Measurements from ENCODE around the gene OR11H7. TPM values are rescaled to one million over a fixed set of nuclear protein-coding genes. Genes with fewer than 3 reads are reported as not detected.

OR11H7 gene
- not detected in 2 replicates for total RNA-seq

GRCh38 chr14:20228681-20229080, at the start of gene OR11H7:
Gene OR11H7 (plus strand): TSS chr14:20228981.

GRCh38 chr14:20190596-20190995, 38.2 kb upstream of the OR11H7 start, which contains the start of gene OR11G2:
Gene OR11G2 (plus strand): TSS chr14:20190896. CDS start chr14:20197438, 6,542 bp downstream.

GRCh38 chr14:20223410-20223809, 5.4 kb upstream of the OR11H7 start, which contains the start of gene OR11H6:
Gene OR11H6 (plus strand): TSS chr14:20223710. CDS start chr14:20223710, 0 bp downstream.

Other genes with a start within 250 kb of the OR11H7 start
- gene OR4Q2, start 226.8 kb upstream of the OR11H7 start, total RNA-seq: not detected in 2 replicates
- not detected in 2 replicates for gene OR4K14, start 209.7 kb upstream of the OR11H7 start, total RNA-seq
- gene OR4K13, start 192.9 kb upstream of the OR11H7 start, total RNA-seq: not detected in 2 replicates
- gene OR4L1, start 168.9 kb upstream of the OR11H7 start, total RNA-seq: not detected in 2 replicates
- gene OR4K17, start 118.2 kb upstream of the OR11H7 start, total RNA-seq: not detected in 2 replicates
- not detected in 2 replicates for gene OR4N5, start 90.2 kb upstream of the OR11H7 start, total RNA-seq
- gene OR11G2, start 38.1 kb upstream of the OR11H7 start, total RNA-seq: not detected in 2 replicates
- gene OR11H6, start 5.3 kb upstream of the OR11H7 start, total RNA-seq: not detected in 2 replicates
- gene OR11H4, start 10.3 kb downstream of the OR11H7 start, total RNA-seq: not detected in 2 replicates
- gene TTC5, start 77.0 kb downstream of the OR11H7 start, total RNA-seq: 8.6 and 11.2 TPM in 2 replicates
- 63.8 and 83.6 TPM in 2 replicates for gene CCNB1IP1, start 104.3 kb downstream of the OR11H7 start, total RNA-seq
- gene PARP2, start 114.7 kb downstream of the OR11H7 start, total RNA-seq: 11.9 and 13.7 TPM in 2 replicates
- gene TEP1, start 184.5 kb downstream of the OR11H7 start, total RNA-seq: 10.1 and 16.0 TPM in 2 replicates
- not detected in 2 replicates for gene KLHL33, start 207.2 kb downstream of the OR11H7 start, total RNA-seq
- 38.0 and 55.1 TPM in 2 replicates for gene OSGEP, start 225.8 kb downstream of the OR11H7 start, total RNA-seq
- 136 and 200 TPM in 2 replicates for gene APEX1, start 226.2 kb downstream of the OR11H7 start, total RNA-seq
- gene PIP4P1, start 232.5 kb downstream of the OR11H7 start, total RNA-seq: 12.1 and 12.2 TPM in 2 replicates
- gene PNP, start 240.4 kb downstream of the OR11H7 start, total RNA-seq: 192 and 219 TPM in 2 replicates